Skin epidermis (tissue), 12 donors: ENCODE results near the gene VPS37D.
"Not testable (repeated sequence)": the region's sequence is repeated elsewhere in the genome, so short reads cannot be mapped to it uniquely, and the experiment has no call there.

Experiments
- H3K27ac ChIP-seq, 21 experiments: fragments of 200-600 bp; sonication (generic) in 11 of 21; one replicate each; pipeline ENCODE4 v1.5.0; 2020; ENCODE audit warnings: mild to moderate bottlenecking in 3 of 21, inconsistent platforms in 2 of 21, moderate library complexity in 2 of 21
- H3K4me3 ChIP-seq, 7 experiments: fragments of 200-600 bp; sonication (generic) in 2 of 7; one replicate each; pipeline ENCODE4 v1.5.0; 2020; ENCODE audit warnings: inconsistent platforms in 2 of 7, mild to moderate bottlenecking in 2 of 7, moderate library complexity in 1 of 7

The VPS37D gene, protein sequence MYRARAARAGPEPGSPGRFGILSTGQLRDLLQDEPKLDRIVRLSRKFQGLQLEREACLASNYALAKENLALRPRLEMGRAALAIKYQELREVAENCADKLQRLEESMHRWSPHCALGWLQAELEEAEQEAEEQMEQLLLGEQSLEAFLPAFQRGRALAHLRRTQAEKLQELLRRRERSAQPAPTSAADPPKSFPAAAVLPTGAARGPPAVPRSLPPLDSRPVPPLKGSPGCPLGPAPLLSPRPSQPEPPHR

DNA sequence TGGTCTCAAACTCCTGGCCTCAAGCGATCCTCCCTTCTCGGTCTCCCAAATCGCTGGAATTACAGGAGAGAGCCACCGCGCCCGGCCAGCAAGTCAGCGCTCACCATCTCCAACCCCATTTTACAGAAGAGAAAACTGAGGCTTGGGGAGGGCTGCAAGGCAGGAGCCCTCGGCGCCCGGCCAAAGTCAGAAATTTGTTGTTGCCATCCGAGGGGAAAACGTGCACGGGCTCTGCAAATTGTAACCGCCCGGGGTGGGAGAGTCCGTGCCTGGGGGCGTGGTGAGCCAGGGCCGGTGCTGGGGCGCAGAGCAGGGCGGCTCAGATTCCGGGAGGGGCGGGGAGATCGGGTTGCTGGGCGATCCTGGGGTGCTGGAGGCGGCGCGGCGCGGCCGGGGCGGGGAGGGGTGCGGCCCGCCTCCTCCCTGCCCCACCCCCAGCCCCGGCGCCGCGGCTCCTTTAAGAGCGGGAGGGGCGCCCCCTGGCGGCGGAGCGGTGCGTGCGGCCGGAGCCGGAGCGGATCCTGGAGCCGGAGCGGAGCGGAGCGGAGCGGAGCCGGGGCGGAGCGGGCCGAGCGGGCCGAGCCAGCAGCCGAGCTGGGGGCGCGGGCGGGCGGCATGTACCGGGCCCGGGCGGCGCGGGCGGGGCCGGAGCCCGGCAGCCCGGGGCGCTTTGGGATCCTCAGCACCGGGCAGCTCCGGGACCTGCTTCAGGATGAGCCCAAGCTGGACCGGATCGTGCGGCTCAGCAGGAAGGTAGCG, at the start of gene VPS37D:
Gene VPS37D, plus strand, starts transcription at position 488 of the 759 bp plus-strand sequence. Its CDS starts 128 bp downstream, at position 616.
- Histone ChIP-seq H3K27ac (peak within 1 kb of the TSS in 9 of 21 experiments; percentile 5 to 74 (median 45)), H3K4me3 (peak within 1 kb of the TSS; percentile 28 to 64 (median 46))

DNA sequence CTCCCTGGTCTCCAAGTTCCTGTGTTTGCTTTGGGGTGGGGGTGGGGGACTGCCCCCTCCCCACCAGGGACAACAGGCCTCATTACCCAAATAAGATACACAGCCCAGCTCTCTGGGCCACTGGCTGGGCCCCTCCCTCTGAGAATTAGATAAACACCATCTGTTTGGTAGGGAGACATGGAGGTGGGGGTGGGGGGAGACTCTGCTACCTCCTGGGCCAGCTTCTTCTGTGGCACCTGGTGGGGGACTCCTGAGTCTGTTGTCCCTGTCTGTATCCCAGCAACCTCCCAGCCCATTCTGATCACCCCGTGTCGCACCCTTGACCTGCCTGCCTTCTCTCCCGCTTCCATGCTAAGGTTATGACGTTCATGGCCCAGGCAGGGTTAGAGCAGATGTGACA, 49.1 kb upstream of the VPS37D start:
- H3K4me3 ChIP-seq: no peak overlapping the region
- H3K27ac ChIP-seq: no peak overlapping the region

DNA sequence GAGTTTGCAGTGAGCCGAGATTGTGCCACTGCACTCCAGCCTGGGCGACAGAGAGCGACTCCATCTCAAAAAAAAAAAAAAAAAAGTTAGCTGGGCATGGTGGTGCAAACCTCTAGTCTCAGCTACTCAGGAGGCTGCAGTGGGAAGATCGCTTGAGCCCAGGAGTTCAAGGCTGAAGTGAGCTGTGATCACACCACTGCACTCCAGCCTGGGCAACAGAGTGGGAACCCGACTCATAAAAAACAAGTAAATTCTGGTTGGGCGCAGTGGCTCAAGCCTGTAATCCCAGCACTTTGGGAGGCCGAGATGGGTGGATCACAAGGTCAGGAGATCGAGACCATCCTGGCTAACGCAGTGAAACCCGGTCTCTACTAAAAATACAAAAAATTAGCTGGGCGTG, 48.2 kb upstream of the VPS37D start:
- H3K4me3 ChIP-seq, H3K27ac ChIP-seq: not testable (repeated sequence)

DNA sequence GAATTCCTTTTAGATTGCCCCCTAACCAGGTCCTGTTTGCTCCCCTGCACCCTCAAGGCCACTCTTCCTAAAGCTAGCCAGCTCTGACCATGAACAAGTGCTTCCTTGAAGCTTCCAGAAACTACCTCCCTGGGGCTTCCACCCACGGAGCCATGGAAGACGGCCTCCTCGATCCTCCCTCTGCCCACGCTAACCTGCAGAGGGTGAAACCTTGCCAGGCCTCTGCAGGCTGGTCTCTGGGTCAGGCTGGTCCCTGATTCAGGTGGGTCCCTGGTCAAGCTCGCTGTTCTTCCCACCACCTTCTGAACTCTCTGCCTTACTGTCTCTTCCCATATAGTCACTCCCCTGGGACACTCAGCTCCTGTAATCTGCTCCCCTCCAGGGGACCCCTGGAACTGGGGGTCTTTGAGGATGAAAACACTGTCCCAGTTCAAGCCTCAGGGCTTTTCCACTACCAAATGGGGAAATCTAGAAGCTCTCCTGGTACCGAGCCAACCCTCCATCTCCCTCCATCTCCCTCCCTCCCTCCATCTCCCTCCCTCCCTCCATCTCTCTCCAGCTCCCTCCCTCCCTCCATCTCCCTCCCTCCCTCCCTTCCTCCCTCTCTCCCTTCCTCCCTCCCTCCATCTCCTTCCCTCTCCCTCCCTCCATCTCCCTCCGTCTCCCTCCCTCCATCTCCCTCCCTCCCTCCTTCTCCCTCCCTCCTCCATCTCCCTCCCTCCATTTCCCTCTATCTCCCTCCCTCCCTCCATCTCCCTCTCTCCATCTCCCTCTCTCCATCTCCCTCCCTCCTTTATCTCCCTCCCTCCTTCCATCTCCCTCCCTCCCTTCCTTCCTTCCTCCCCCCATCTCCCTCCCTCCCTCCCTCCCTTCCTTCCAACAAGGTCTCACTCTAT, 46.2 kb upstream of the VPS37D start:
- Histone ChIP-seq H3K4me3 (no peak overlapping the region), H3K27ac (no peak overlapping the region)

DNA sequence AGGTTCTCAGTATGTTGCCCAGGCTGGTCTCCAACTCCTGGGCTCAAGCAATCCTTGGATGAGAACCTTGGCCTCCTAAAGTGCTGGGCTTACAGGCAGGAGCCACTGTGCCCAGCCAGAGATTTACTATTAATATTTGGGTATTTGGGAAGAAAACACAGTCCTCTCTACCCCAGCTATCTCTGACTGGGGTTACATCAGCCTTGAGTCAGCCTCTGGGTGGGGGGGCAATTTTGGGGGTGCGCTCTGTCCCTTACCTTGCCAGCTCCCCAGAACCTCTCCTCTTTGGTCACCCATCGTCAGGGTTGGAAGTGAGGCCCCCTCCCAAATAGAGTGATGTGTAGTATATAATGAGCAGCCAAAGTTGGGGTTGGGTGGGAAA, 45.1 kb upstream of the VPS37D start:
- no peak overlapping the region for H3K4me3 ChIP-seq
- H3K27ac ChIP-seq: no peak overlapping the region

DNA sequence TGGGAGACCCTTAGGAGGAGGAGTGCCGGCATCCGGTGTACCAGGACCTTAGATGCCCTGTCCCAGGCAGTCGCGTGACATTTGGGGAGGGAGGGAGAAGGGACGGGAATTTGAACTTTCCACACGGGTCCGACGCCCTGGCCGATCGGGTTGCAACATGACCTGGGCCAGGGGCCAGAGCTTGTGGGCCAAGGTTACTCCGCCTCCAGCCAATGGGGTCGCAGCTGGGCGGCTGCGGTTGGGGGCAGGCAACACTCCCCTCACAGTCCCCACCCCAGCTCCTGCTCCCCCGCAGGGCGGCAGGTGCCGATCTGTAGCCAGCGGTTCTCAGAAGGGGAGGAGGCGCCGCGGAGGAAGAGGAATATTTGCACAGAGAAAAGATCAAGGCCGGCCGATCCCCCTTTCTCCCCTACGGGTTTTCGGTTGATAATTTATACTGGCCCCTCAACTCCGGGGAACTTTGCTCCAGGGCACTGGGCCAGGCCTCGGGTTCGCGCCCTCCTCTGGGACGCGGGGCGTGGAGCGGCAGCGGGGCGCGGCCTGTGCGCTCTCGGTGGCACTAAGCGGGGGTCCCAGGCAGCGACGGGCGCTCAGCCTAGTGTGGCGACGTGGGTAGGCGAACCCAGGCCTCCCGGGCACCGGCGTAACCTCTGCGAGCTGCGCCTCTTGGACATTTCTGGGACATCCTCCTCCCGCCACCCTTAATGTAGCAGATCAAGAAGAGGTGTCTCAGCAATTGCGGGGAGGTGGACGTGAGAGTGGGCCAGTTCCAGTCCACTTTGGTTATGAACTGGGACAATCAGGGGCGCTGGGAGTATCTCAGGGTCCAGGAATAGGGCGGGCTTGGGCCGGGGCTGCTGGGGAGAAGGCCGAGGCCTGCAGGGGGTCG, 44.5 kb upstream of the VPS37D start:
- peak overlapping the region in 1 of 21 experiments; percentile 5 for H3K27ac ChIP-seq
- peak overlapping the region in 3 of 7 experiments; percentile 1 to 32 (median 5) for H3K4me3 ChIP-seq

DNA sequence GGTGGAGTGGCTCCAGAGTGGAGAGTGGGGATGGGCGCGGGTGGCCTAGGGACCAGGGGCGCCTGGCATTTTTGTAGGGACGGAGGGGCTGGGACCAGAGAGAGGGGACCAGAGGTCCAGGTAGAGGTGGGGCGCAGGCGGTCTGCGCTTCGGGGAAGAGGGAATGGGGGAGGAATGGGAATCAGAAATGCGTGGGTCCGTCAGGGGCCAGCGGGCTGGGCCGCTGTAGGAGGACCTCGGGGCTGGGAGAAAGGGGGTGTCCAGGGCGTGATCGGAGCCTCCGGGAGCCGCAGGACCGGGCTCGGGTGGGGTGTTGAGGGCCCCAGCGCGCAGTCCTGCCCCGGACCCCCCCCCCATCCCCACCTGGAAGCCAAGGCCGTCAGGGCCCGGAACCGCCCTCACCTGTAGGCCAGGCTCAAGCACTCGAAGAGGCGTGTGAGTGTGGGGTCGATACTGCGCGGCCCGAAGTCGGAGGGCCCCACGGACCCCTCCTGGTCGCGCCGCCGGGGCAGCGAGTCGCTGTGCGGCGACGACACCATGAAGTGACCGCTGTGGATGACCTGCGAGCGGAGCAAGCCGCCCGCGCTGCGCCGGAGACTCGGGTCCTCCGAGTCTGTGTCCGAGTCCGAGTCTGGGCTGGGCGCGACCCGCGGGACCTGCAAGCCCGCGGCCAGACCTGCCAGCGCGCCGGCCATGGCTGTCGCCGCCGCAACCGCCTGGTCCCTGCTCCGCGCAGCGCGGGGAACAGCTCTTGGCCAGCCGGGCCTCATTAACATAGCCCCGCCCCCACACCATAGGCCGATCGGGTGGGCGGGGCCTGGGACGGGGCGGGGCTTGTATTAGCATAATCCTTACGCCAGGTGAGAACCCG, 43.6 kb upstream of the VPS37D start, which contains the start of gene MLXIPL:
Gene MLXIPL, minus strand, starts transcription at position 725 of the 871 bp plus-strand sequence. Its CDS starts 30 bp downstream, at position 695.
- peak within 1 kb of the TSS in 1 of 21 experiments; percentile 5 for H3K27ac ChIP-seq
- peak within 1 kb of the TSS in 6 of 7 experiments; percentile 2 to 45 (median 24) for H3K4me3 ChIP-seq

DNA sequence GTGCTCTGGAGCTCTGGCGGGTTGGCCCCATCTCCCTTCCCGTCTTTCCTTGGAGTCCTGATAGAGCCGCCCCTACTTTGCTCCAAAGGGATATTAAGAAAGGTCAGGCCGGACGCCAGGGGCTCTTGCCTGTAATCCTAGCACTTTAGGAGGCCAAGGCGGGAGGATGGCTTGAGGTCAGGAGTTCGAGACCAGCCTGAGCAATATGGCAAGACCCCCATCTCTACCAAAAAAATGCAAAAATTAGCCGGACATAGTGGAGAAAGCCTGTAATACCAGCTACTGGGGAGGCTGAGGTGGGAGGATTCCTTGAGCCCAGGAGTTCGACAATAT, 43.0 kb upstream of the VPS37D start:
- Histone ChIP-seq H3K4me3 (peak overlapping the region in 2 of 7 experiments; percentile 27 to 45), H3K27ac (no peak overlapping the region)

DNA sequence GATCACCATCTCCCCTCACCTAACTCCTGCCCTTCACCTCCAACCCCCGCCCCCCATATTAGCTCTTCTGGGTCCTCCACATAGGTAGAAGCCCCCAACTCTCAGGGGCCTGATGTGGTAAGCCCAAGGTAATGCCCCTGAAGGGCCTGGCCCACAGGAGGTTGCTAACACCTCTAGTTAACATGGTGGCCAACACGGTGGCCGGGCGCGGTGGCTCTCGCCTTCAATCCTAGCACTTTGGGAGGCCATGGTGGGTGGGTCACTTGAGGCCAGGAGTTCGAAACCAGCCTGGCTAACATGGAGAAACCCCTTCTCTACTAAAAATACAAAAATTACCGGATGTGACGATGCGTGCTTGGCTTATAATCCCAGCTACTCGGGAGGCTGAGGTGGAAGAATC, 42.4 kb upstream of the VPS37D start:
- H3K27ac ChIP-seq: no peak overlapping the region
- H3K4me3 ChIP-seq: no peak overlapping the region

DNA sequence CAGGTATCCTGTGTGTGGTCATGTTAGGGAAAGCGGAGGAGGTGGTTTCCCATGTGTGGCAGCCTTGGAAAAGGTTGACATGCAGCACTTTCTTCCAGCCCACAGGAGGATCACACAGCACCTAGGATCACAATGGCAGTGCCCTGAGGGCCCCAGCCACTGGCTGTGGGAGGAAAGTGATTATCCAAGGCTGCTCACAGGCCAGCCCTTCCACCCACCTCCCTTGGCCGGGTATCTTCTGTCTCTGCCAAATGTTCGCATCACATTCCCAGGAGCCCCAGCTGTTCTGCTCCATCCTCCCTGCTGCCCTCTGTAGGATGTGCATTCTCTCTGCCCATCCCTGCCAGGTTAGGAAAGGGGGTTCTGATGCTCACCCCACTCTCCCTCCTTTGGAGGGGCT, 40.8 kb upstream of the VPS37D start:
- no peak overlapping the region for H3K4me3 ChIP-seq
- no peak overlapping the region for H3K27ac ChIP-seq

DNA sequence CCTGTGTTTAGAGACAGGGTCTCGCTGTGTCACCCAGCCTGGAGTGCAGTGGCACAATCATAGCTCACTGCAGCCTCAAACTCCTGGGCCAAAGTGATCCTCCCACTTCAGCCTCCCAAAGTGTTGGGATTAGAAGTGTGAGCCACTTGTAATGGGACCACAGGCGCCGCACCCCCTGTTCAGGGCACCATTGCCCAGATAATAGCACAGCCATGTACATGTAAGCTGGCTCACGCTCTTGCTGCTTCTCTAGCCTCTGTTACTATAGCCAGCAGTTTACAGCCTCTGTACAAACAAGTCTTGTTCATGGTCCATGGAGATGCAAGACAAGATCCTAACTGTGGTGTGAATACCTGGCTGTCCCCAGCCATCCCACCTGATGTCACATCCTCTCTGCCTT, 39.1 kb upstream of the VPS37D start:
- Histone ChIP-seq H3K4me3 (no peak overlapping the region), H3K27ac (no peak overlapping the region)

DNA sequence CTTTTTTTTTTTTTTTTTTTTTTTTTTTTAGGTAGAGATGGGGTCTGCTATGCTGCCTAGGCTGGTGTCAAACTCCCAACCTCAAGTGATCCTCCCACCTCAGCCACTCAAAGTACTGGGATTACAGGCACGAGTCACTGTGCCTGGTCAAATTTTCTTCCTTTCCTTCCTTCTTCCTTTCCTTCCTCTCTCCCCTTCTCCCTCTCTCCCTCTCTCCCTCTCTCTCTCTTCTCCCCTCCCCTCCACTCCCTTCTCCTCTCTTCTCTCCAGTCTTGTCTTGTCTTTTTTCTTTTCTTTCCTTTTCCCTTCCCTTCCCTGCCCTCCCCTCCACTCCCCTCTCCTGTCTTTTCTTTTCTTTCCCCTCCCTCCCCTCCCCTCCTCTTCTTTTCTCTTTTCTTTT, 36.1 kb upstream of the VPS37D start:
- H3K27ac ChIP-seq: no peak overlapping the region

DNA sequence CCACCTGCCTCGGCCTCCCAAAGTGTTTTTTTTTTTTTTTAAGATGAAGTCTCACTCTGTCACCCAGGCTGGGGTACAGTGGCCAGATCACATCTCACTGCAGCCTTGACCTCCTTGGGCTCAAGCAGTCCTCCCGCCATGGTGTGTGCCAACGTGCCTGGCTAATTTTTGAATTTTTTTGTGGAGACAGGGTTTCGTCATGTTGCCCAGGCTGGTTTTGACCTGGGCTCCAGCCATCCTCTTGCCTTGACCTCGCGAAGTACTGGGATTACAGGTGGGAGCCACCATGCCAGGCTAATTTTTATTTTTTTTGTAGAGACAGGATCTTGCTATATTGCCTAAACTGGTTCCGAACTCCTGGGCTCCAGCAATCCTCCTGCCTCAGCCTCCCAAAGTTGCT, 34.3 kb upstream of the VPS37D start:
- H3K4me3 ChIP-seq: no peak overlapping the region
- no peak overlapping the region for H3K27ac ChIP-seq

More for the DNA sequence above, 36.1 kb upstream of the VPS37D start:
- H3K4me3 ChIP-seq: no peak overlapping the region

DNA sequence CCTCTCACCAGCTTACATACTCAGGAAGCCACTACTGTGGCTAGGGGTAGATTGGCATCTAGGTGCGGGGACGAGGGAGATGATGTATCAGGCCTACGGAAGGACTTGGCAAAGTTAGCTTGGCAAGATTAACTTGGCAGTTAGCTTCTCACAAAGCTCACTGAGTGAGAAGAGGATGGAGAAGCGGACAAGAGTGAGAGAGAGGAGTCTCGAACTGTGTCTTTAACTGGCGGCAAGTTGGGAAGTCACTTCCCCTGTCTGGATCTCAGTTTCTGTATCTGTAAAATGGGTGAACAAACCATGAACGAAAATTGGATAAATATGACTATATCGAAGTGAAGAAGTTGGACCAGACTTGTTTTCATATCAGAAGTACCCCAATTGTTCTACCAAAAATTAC, 33.8 kb upstream of the VPS37D start:
- H3K27ac ChIP-seq: no peak overlapping the region
- H3K4me3 ChIP-seq: no peak overlapping the region

DNA sequence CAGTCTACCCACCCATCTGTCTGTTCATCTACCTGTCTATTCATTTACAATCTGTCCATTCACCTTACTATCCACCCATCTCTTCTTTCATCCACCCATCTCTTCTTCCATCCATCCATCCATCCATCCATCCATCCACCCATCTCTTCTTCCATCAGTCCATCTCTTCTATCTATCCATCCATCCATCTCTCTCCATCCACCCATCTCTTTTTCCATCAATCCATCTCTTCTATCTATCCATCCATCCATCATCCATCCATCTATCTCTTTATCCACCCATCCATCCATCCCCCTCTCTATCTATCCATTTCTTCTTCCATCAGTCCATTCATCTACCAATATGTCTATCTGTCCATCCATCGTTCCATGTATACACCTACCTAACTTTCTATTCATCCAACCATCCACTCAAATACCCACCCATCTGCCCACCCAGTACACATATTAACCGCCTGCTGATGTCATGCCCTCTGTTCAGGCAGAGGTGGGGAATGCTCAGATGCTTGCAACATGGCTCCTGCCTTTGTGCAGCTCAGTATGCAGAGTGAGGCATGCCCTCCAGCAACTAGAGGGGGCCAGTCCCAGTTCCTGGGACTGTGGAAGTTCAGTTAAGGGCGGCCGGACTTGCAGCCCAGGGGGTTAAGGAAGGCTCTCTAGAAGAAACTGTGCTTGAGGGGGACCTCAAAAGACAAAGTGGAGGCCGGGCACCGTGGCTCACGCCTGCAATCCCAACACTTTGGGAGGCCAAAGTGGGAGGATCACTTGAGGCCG, 32.0 kb upstream of the VPS37D start:
- H3K4me3 ChIP-seq: no peak overlapping the region
- H3K27ac ChIP-seq: no peak overlapping the region

DNA sequence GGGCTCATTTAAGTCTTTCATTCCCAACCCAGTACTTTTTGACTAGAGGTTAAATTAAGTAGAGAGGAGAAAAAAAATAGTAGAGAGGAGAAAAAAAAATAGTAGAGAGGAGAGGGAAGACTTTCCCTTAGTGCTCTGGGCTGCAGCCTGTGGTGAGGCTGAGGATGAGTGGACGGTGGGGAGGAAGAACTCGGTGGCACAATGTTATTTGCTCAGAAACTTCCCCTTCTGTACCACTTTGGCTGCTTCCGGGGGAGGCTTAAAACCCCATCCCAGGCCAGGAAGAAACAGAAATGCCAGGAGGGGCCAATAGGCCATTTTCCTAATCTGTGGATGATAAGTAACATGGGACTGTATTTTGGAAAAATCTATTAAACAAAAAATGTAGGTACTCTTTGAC, 28.7 kb upstream of the VPS37D start:
- Histone ChIP-seq H3K27ac (no peak overlapping the region), H3K4me3 (no peak overlapping the region)

DNA sequence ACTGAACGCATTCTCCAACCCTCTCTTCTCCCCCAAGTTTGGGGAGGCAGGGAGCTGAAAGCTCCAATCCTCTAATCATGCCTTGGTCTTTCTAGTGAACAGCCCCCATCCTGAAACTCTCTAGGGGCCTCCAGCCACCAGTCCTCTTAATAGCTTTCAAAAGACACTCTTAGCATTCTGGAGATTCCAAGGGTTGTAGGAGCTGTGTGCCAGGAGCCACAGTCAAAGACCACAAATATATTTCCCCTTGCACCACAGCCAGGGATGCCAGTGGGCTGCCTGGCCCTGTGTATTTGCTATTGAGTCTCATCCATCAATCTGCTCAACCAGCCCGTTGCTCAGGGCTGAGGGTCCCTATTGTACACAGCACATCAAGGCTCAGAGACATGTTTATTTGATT, 24.8 kb upstream of the VPS37D start:
- no peak overlapping the region for H3K4me3 ChIP-seq
- no peak overlapping the region for H3K27ac ChIP-seq
